ENCODE data around the gene ZFP64.
A peak's percentile ranks its signal among the peaks of the same experiment; 100 is the strongest.
"Not testable (repeated sequence)": the region's sequence is repeated elsewhere in the genome, so short reads cannot be mapped to it uniquely, and the experiment has no call there.

ZFP64 gene

DNA sequence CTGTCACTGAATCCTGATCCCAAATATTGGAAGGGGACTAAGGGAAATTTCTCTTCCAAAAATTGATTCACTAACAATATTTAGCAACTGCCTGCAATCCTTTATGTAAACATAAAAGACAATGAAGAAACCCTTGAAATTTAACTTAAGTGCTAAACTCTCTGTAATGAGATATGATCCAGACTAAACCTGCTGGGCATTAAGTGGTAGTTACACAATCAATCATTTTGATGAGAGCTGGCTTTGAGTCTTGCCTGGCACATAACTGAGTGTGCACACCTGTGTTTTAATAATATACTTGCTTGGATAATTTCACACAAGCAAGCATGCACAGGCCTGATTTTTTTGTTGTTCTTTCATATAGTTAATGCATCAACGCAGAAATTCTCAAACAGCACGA is 9.8 kb upstream of the ZFP64 start:
- no peak for DNase-seq

- DNase-seq: no peak
These were observed 9.3 kb upstream of the ZFP64 start for GRCh38 chr20:52200870-52201269.

- DNase-seq: no peak
These were observed 5.3 kb upstream of the ZFP64 start for GRCh38 chr20:52196845-52197244.

GRCh38 chr20:52193886-52194545 is 2.4 kb upstream of the ZFP64 start:
- no peak for DNase-seq

DNA sequence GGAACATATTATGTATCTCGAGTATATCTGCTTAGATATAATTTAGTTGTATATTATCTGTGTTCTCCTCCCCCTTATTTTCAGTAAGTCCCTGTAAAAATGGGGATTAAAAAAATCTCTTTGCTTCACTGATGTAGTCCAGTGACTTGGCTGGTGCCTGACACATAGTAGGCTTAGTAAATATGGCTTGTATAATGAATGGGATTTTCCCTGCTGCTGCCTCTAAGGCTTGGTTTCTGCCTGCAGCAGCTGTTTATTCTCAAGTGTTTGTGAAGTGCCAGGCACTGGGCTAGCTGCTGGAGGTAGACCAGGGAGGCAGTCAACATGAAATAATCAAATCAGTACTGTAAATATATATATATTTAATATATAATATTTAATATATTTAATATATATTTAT is 1.6 kb upstream of the ZFP64 start:
- DNase-seq: no peak

DNA sequence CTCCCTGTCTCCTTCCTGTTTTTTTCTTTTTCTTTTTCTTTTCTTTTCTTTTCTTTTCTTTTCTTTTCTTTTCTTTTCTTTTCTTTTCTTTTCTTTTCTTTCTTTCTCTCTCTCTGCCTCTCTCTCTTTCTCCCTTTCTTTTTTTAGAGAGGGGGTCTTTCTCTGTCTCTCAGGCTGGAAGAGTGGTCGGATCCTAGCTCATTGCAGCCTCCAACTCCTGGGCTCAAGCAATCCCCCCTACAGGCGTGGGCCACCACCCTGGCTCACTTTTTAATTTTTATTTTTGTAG is 1.1 kb upstream of the ZFP64 start:
- not testable (repeated sequence) for DNase-seq

- DNase-seq: peak; percentile 32 to 65 (median 42)
These were observed 538 bp upstream of the ZFP64 start for GRCh38 chr20:52191916-52192718.

DNA sequence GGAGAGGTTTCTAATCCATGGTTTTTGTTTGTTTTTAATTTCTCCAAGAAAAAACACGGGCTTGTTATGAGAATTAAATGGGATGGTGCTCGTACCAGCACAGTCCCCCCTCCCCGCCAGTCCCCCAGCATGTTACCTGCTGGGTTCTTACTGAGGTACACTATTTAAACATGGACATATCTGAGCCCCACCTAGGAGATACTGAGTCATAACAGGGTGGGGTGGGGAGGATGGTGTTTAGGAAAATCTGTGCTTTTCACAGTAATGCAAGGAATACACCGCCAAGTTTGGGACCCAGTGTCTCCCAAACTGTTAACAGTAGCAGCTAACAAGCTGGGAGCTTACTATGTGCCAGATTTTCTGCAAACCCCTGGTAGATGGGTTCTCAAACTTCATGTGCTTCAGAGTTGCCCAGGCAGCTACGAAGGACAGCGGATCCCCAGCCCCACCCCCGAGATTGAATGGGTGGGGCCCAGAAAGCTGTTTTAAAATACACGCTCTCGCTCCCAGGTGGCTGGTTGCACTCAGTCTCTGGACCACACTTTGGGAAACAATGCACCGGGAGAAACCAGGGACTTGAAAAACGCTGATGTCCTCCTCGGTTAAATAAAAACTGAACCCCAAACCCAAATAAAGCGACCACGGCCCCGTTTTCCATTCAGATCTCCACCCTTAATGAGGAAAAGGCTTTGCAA is 995 bp downstream of the ZFP64 start:
- peak in 1 of 4 experiments; percentile 5 for DNase-seq

DNA sequence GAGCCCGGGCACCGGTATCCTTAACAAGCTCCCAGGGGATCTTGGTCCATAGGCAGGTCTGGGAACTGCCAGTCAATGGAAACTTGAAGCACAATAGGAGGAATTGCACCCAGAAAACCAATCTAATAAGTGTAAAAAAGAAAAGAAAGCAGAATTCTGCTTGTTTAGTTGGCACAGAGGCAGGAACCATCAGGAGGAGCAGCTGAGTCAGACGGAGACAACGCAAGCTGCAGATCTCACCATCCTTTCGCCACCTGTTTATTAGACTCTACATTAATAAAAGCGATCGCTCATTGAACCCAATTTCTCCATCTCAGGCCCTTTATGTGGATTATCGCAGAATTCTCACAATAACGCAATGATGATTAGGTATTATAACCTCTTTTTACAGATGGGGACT is 9.8 kb downstream of the ZFP64 start:
- DNase-seq: no peak

GRCh38 chr20:52180180-52180840 is 11.3 kb downstream of the ZFP64 start:
- no peak for DNase-seq

DNA sequence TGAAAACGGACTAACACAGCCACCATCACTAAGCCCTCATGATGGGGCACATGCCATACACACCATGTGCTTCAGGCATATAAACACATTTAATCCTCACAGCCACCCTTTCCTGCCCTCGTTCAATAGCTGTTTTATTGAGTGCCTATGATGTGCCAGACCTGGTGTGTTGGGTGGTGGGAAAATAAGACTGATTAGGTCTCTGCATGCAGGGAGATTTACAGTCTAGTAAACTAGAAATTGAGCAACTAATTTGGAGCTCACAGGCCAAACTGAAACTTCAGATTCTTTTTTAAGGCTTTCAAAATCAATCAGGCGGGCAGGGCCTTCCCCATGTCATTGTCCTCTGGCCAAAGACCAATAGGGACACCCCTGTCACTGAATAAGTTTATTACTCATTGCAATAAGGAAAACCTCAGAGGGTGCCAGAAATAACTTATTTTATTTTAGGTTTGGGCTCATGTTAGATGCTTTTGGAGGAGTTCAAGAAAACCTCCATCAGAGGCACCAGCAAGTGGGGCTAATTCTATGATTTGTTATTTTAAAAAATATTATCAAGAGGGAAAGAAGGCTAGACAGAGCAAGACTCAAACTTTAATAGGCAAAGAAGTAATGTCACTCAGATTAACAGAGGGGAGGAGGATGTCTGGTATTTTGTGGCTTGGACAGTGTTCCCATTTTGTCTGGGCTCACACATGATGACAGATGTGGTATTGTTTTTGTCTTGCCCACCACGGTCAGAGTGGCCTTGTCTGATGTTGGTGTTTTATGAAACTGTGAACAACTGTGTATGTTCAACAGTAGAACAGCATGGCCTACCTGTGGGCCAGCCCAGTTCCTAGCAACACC is 12.0 kb downstream of the ZFP64 start:
- DNase-seq: no peak

GRCh38 chr20:52178691-52179090 is 12.9 kb downstream of the ZFP64 start:
- no peak for DNase-seq

GRCh38 chr20:52175840-52176239 is 15.7 kb downstream of the ZFP64 start:
- no peak for DNase-seq

DNA sequence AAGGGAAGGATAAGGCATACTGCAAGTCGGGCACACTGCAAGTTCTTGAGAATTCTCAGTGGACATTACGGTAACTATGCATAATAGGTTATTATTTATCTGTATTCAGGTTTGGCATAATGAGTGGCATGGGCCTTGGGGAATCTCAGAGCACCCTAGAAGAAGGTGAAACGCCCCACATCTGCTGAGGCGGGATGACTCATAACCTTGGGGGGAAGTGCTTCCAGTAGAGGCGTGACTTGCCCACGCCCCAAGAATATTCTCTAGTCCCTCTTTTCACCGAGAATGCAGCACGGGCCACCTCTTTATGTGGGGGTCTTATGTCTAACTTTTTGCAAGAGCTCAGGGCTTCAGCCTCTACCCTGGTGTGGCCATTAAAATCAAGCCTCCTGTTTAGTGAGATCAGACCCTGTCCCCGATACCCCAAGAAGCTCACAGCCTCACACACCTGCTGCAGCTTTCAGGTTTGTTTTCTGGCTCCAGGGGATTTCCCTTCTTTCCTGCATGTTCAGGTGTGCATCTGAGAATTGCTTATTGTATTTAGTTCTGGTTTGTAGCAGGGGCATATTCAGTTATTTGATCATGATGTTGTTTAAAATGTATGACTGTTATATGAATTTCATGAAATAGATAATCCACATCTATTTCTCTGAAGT is 19.1 kb downstream of the ZFP64 start:
- no peak for DNase-seq

- no peak for DNase-seq
These were observed 20.6 kb downstream of the ZFP64 start for GRCh38 chr20:52171025-52171424.

DNA sequence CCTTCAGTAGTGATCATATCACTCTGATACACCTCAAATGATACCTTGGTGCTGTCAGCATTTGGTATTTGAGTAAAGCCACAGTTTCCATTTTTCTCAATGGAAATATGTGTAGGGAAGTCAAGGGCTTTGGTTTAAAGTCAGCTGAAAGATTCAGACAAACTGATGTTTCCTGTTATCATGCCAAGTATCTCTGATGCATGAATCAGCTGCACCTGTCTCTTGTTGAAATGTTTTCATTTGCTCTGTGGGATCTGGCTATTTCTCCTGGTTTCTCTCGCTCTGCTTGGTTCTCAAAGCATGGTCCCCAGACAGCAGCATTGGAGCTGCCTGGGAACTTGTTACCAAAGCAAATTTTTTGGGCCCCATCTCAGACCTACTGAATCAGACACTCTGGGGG is 23.5 kb downstream of the ZFP64 start:
- no peak for DNase-seq

- DNase-seq: no peak
These were observed 24.2 kb downstream of the ZFP64 start for GRCh38 chr20:52167232-52167840.

DNA sequence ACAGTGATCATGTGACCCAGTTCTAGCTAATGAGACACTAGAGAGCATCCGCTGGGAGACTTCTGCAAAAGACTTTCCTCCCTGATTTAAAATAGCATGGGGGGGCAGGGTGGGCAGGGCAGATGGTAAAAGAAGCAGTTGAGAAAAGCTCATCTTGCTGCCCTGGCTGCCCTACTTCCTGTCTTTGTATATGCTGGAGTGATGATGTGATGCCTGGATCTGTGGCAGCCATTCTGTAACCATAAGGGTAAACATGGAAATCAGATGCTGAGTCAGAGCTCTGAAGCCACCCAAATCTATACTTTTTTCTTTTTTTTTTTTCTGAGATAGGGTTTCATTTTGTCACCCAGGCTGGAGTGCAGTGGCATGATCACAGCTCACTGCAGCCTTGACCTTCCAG is 25.4 kb downstream of the ZFP64 start:
- DNase-seq: no peak

DNA sequence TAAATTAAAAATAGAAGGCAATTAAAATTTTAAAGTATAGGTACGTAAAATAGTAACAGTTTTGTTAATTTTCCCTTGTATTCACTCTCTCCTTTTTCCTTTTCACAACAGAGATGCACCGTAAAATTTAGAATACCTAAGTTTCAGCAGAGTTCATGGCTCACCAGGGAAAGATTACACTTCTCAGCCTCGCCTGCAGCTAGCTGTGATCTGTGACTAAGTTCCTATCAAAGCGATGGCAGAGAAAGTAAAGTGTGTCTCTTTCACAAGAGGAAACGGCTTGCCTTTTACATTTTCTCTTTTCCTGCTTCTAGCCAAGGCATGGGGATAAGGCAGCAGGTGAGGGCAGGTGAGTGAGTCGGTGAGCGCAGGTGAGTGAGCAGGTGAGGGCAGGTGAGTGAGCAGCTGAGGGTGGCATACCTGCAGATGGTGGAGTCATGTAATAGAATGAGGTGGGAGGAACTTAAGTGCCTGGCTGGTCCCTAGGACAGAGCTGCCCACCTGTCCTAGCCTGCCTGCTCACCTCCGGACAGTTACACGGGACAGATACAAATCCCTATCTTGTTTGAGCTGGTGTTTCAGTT is 30.9 kb downstream of the ZFP64 start:
- no peak for DNase-seq

GRCh38 chr20:52160049-52160570 is 31.5 kb downstream of the ZFP64 start:
- no peak for DNase-seq

DNA sequence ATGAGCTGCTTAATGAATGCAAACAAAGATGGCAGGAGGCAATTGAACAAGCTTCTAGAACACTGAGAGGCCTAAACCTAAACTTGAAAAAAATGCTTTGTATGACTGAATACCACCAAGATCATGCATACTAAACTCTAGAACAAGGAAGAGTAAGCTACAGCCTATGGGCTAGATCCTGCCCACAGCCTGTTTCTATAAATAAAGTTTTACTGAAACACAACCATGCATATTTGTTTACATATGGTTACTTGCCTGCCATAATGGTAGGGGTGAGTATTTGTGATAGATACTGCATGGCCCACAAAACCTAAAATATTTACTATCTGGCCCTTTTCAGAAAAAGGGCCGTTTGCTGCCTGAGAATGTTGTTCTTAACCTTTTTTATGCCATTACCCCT is 37.0 kb downstream of the ZFP64 start:
- DNase-seq: no peak

Data from activated naive CD4-positive, alpha-beta T cell (primary cell).